ENCODE results near the gene PCDHGA1. TPM values are rescaled to one million over a fixed set of nuclear protein-coding genes. Genes with fewer than 3 reads are reported as not detected.

PCDHGA1 gene
- total and polyA plus RNA-seq, 2 of the 4 experiments (the other 2 are of a cell fraction): 0.90 to 0.92 TPM

DNA sequence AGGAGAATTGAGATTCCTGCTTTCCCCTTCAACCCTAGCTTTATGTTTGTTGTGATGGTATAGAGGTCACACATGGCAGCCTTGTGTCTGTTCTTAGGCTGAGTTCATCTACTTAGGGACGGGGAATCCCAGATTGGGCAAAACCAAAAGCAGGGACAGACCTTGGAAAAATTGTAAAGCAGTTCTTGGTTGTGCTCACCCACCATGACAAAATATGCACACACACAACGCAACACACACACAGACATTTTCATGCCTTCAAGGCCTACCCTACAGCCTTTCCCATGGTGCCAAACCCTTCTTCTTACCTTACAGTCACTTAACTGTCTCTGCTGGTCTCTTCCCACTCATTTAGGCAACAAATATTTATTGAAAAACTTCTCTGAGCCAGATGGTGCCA, 173.4 kb downstream of the PCDHGA1 start:
- H2BK120ac ChIP-seq (ENCODE audit: low read depth, low read length): no peak overlapping the region
- no peak overlapping the region for H2AK5ac ChIP-seq (ENCODE audit: low read depth, low read length)
- no peak overlapping the region for H3K4me2 ChIP-seq (ENCODE audit: low read depth, low read length)
- H3K36me3 ChIP-seq (ENCODE audit: control insufficient read depth, insufficient read depth, low read length): peaks cover 28% of the 10 kb centered on the region
- BruUV-seq (replicated peaks): no TSS peak
- peaks cover 9 to 13% of the 10 kb centered on the region in 2 experiments; a peak in 3 of 4 replicates for H3K79me1 ChIP-seq (ENCODE audit: low read depth in 1 of 2, low read length in 2 of 2)
- no peak overlapping the region for H2BK20ac ChIP-seq (ENCODE audit: low read depth, low read length)
- no peak overlapping the region for H4K8ac ChIP-seq (ENCODE audit: low read depth in 2 of 2, low read length in 2 of 2)
- no peak overlapping the region for H2BK5ac ChIP-seq (ENCODE audit: low read depth, low read length, poor library complexity, severe bottlenecking)
- dilution Hi-C loops (cut with HindIII; ENCODE audit: low sequenced_read_pairs, unreplicated experiment) (no loop called here), in situ Hi-C loops (cut with MboI; ENCODE audit: low sequenced_read_pairs) (no loop called here), intact Hi-C loops (cut with micrococcal nuclease) (no loop called here)
- no peak overlapping the region for H2BK15ac ChIP-seq (ENCODE audit: low read depth, low read length)
- no peaks in the 10 kb centered on the region for H3K9me3 ChIP-seq (ENCODE audit: control insufficient read depth, insufficient read depth, low read length)
- no peak overlapping the region for H3K56ac ChIP-seq (ENCODE audit: extremely low read depth, insufficient read depth, low read length)
- H2AK9ac ChIP-seq (replicated peaks; ENCODE audit: low read depth, low read length, poor library complexity): no peak overlapping the region
- peaks cover 16% of the 10 kb centered on the region for H3K4me1 ChIP-seq (ENCODE audit: control insufficient read depth, insufficient read depth, low read length)
- no peak for DNase-seq
- CTCF ChIA-PET: no interaction called here
- no peak overlapping the region for H4K5ac ChIP-seq (ENCODE audit: low read depth, low read length)
- no peak for ATAC-seq (ENCODE audit: low read depth)
- H4K91ac ChIP-seq (ENCODE audit: insufficient read depth, low read depth, low read length): no peak overlapping the region
- no peak overlapping the region for H3K9ac ChIP-seq (ENCODE audit: low read depth, low read length)
- POLR2A ChIA-PET (ENCODE audit: unreplicated experiment): no interaction called here
- H3K4ac ChIP-seq (ENCODE audit: low read depth, low read length): no peak overlapping the region
- no peak overlapping the region for H3K18ac ChIP-seq (ENCODE audit: low read depth, low read length)
- H3K27ac ChIP-seq (ENCODE audit: insufficient read depth, low read length): no peak overlapping the region
- H3K14ac ChIP-seq (replicated peaks; ENCODE audit: low read depth, low read length): no peak overlapping the region
- H3K27me3 ChIP-seq (ENCODE audit: control insufficient read depth, insufficient read depth, low read length): no peaks in the 10 kb centered on the region
- no peak overlapping the region for H3K4me3 ChIP-seq (ENCODE audit: insufficient read depth, low read depth, low read length)
- no peak overlapping the region for H2AFZ ChIP-seq (replicated peaks; ENCODE audit: low read length, poor library complexity)
- peaks cover 3% of the 10 kb centered on the region; the same call in 1 of the 2 replicates for H3K9me1 ChIP-seq (ENCODE audit: insufficient read depth, low read length)
- peaks cover 14% of the 10 kb centered on the region for H4K20me1 ChIP-seq (ENCODE audit: insufficient read depth, low read length)
- TF ChIP-seq, protein P1, sequence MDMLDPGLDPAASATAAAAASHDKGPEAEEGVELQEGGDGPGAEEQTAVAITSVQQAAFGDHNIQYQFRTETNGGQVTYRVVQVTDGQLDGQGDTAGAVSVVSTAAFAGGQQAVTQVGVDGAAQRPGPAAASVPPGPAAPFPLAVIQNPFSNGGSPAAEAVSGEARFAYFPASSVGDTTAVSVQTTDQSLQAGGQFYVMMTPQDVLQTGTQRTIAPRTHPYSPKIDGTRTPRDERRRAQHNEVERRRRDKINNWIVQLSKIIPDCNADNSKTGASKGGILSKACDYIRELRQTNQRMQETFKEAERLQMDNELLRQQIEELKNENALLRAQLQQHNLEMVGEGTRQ (IDR thresholded peaks at IDR 0.05; ENCODE audit: low read depth, low read length): no peak
- TF ChIP-seq RAD21 (IDR thresholded peaks at IDR 0.05; ENCODE audit: low read length) (no peak), POLR2A (IDR thresholded peaks at IDR 0.05; ENCODE audit: low read depth, low read length) (no peak), MXI1 (IDR thresholded peaks at IDR 0.05; ENCODE audit: borderline replicate concordance, low read depth, low read length) (no peak), RFX5 (IDR thresholded peaks at IDR 0.05; ENCODE audit: low read depth, low read length) (no peak), MAFK (IDR thresholded peaks at IDR 0.05; ENCODE audit: low read depth, low read length) (no peak)
- TF ChIP-seq, protein P2, sequence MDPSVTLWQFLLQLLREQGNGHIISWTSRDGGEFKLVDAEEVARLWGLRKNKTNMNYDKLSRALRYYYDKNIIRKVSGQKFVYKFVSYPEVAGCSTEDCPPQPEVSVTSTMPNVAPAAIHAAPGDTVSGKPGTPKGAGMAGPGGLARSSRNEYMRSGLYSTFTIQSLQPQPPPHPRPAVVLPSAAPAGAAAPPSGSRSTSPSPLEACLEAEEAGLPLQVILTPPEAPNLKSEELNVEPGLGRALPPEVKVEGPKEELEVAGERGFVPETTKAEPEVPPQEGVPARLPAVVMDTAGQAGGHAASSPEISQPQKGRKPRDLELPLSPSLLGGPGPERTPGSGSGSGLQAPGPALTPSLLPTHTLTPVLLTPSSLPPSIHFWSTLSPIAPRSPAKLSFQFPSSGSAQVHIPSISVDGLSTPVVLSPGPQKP (IDR thresholded peaks at IDR 0.05; ENCODE audit: borderline replicate concordance, low read depth, low read length): no peak
- TF ChIP-seq, protein P3, sequence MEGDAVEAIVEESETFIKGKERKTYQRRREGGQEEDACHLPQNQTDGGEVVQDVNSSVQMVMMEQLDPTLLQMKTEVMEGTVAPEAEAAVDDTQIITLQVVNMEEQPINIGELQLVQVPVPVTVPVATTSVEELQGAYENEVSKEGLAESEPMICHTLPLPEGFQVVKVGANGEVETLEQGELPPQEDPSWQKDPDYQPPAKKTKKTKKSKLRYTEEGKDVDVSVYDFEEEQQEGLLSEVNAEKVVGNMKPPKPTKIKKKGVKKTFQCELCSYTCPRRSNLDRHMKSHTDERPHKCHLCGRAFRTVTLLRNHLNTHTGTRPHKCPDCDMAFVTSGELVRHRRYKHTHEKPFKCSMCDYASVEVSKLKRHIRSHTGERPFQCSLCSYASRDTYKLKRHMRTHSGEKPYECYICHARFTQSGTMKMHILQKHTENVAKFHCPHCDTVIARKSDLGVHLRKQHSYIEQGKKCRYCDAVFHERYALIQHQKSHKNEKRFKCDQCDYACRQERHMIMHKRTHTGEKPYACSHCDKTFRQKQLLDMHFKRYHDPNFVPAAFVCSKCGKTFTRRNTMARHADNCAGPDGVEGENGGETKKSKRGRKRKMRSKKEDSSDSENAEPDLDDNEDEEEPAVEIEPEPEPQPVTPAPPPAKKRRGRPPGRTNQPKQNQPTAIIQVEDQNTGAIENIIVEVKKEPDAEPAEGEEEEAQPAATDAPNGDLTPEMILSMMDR (conservative IDR thresholded peaks at IDR 0.05; ENCODE audit: low read depth, low read length): no peak
- 100% methylated on average over 1 of the region's 2 CpGs; no CpG with 5 or more reads in 1 of the 2 experiments for WGBS, 2 experiments (ENCODE audit: extremely low coverage in 2 of 2, insufficient read length in 1 of 2)
- H3K23ac ChIP-seq (ENCODE audit: low read depth, low read length): no peak overlapping the region
